ENCODE measurements around the gene ANKRD42. TPM values are rescaled to one million over a fixed set of nuclear protein-coding genes. Genes with fewer than 3 reads are reported as not detected.

Gene ANKRD42
- total and polyA plus RNA-seq, 9 of the 15 experiments (the other 6 are each of a cell fraction or from before 2014, with no cell fraction given), result 2.8 to 9.1 (median 6.1) TPM

- Histone ChIP-seq H3K79me2 (ENCODE audit: control insufficient read depth, insufficient read depth, low read length) (peaks cover 99% of the 10 kb centered on the region), H3K4me1 (replicated peaks in 1 of 2; ENCODE audit: control insufficient read depth in 2 of 2, insufficient read depth in 2 of 2, low read length in 2 of 2) (peaks cover 0 to 2% of the 10 kb centered on the region in 2 experiments; a peak in 2 of 5 replicates), H3K36me3 (ENCODE audit: control insufficient read depth, insufficient read depth, low read length) (peaks cover 97% of the 10 kb centered on the region), H3K4me3 (no peak overlapping the region), H3K4me2 (ENCODE audit: insufficient read depth, low read length) (peak overlapping the region; percentile 3; the same call in 1 of the 2 replicates), H2AFZ (ENCODE audit: low read depth, low read length) (no peak overlapping the region), H3K9ac (ENCODE audit: insufficient read depth in 1 of 2, low read depth in 2 of 2, low read length in 2 of 2) (no peak overlapping the region), H3K9me1 (ENCODE audit: control insufficient read depth, insufficient read depth, low read length) (no peaks in the 10 kb centered on the region), H3K27ac (ENCODE audit: extremely low read depth, low read depth, low read length) (no peak overlapping the region), H4K20me1 (replicated peaks; ENCODE audit: control insufficient read depth, insufficient read depth, low read length) (peaks cover 12% of the 10 kb centered on the region), H3K27me3 (ENCODE audit: control insufficient read depth in 2 of 2, insufficient read depth in 2 of 2, low read length in 2 of 2) (no peaks in the 10 kb centered on the region), H3K9me3 (replicated peaks; ENCODE audit: control insufficient read depth, insufficient read depth, low read depth, low read length) (0 out of 2 replicates have a peak, but pooled peaks cover 3% of the 10 kb centered on the region)
- no peak for TF ChIP-seq ZNF318 (IDR thresholded peaks at IDR 0.05; ENCODE audit: borderline replicate concordance in 1 of 2, low read depth in 1 of 2)
- TF ChIP-seq ZNF830 (CRISPR knock-in tag; IDR thresholded peaks at IDR 0.05), result no peak
- TF ChIP-seq MCM3 (IDR thresholded peaks at IDR 0.05), result no peak
- TF ChIP-seq ZNF592 (IDR thresholded peaks at IDR 0.05), result no peak
- 0 out of 2 replicates have a peak, but pooled peaks have one; percentile 9 for TF ChIP-seq PML (IDR thresholded peaks at IDR 0.05; ENCODE audit: low read length)
- CTCF ChIA-PET (ENCODE audit: low intra/inter-chr PET ratio), result no interaction called here
- 90% methylated on average over 5 of the region's 5 CpGs for WGBS (ENCODE audit: insufficient coverage, low coverage, missing lambda C conversion rate)
- POLR2A ChIA-PET, result interaction anchor here (1.3 to 2.6 kb wide), 3 partner anchors 9 to 25 kb away, joined by 3 to 13 read pairs (median 4); partner anchors contain the start of gene ANKRD42
- in situ Hi-C loops (cut with MboI) (no loop called here), intact Hi-C loops (cut with micrococcal nuclease) (no loop called here)
- ATAC-seq (no peak; the same call in 2 of the 3 replicates), DNase-seq (ENCODE audit: extremely low read depth in 1 of 4, low spot score in 3 of 4) (no peak), FAIRE-seq (no peak)
- BruUV-seq (replicated peaks), result no TSS peak
Measured at GRCh38 chr11:83168756-83169155, 24.8 kb upstream of the ANKRD42 start.
